HG02938 (cell line): ENCODE data around the gene HBQ1.
"Not testable (repeated sequence)": the region's sequence is repeated elsewhere in the genome, so short reads cannot be mapped to it uniquely, and the experiment has no call there.

Source experiments
- ATAC-seq: cut with Tn5 transposase; IDR thresholded peaks from one replicate; pipeline ENCODE4 v1.9.1; 2021; ENCODE audit warnings: mild to moderate bottlenecking, moderate library complexity; ENCODE audit not compliant: unreplicated experiment

HBQ1 gene

DNA sequence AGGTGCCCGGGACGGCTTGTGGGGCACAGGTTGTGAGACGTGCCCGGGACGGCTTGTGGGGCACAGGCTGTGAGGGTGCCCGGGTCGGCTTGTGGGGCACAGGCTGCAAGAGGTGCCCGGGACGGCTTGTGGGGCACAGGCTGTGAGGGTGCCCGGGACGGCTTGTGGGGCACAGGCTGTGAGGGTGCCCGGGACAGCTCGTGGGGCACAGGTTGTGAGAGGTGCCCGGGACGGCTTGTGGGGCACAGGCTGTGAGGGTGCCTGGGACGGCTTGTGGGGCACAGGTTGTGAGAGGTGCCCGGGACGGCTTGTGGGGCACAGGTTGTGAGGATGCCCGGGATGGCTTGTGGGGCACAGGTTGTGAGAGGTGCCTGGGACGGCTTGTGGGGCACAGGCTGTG, 20.0 kb upstream of the HBQ1 start:
- ATAC-seq: not testable (repeated sequence)

- ATAC-seq: no peak
These were observed 19.5 kb upstream of the HBQ1 start for GRCh38 chr16:160691-161190.

- ATAC-seq: no peak
These were observed 17.8 kb upstream of the HBQ1 start for GRCh38 chr16:162271-162991.

GRCh38 chr16:163139-163538, 17.1 kb upstream of the HBQ1 start:
- not testable (repeated sequence) for ATAC-seq

GRCh38 chr16:163696-164095, 16.6 kb upstream of the HBQ1 start:
- ATAC-seq: not testable (repeated sequence)

GRCh38 chr16:164134-164823, 16.0 kb upstream of the HBQ1 start:
- not testable (repeated sequence) for ATAC-seq

GRCh38 chr16:164827-165538, 15.3 kb upstream of the HBQ1 start:
- ATAC-seq: no peak

DNA sequence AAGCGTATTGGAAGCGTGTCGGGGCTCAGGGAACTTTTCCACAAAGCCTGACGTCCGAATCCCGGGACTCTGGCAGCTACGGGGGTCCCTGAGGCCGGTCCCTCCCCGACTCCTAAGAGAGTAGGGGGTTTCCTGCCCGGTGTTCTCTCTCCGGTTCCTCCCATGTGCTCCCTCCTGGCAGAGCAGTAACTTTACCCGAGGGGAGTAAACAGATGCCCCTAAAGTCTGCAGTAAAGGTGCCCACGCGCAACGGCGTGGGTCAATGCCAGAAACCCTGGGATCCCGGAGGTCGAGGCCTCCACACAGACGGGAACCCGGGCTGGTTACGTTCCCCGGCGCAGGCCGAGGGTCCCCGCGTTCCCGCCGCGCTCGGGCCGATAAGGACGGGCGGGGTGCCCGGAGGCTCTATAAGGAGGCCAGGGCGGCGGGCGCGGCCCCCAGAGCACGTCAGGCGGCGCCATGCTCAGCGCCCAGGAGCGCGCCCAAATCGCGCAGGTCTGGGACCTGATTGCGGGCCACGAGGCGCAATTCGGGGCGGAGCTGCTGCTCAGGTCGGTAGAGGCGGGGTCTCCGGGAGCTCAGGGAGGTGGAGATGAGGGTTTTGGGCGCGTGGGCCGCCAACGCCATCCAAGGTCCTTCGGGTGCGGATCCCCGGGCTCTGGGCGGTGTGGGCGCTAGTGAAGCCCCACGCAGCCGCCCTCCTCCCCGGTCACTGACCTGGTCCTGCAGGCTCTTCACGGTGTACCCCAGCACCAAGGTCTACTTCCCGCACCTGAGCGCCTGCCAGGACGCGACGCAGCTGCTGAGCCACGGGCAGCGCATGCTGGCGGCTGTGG, 14.5 kb upstream of the HBQ1 start, which contains the start of gene HBM:
Gene HBM (plus strand): TSS at position 440 of the 836 bp plus-strand sequence. CDS start 20 bp downstream, at position 460.
- ATAC-seq: no peak

DNA sequence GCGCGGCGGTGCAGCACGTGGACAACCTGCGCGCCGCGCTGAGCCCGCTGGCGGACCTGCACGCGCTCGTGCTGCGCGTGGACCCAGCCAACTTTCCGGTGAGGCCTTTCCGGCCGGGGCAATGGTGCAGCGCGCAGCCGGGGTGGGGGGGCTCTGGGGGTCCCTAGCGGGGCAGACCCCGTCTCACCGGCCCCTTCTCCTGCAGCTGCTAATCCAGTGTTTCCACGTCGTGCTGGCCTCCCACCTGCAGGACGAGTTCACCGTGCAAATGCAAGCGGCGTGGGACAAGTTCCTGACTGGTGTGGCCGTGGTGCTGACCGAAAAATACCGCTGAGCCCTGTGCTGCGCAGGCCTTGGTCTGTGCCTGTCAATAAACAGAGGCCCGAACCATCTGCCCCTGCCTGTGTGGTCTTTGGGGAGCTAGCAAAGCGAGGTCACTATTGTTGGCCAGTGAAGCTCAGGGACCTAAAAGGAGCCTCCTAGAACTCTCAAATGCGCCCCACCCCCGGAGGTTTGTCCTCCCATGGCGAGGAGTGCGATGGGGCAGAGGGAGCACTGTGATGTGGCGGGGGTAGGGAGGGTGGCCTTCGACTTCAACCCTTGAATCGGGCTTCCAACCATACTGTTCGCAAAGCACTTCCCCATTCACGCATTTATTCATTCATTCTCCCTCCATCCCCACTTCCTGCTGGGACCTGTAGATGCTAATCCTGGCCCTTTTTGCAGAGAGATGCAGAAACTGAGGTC, 13.7 kb upstream of the HBQ1 start:
- ATAC-seq: no peak

DNA sequence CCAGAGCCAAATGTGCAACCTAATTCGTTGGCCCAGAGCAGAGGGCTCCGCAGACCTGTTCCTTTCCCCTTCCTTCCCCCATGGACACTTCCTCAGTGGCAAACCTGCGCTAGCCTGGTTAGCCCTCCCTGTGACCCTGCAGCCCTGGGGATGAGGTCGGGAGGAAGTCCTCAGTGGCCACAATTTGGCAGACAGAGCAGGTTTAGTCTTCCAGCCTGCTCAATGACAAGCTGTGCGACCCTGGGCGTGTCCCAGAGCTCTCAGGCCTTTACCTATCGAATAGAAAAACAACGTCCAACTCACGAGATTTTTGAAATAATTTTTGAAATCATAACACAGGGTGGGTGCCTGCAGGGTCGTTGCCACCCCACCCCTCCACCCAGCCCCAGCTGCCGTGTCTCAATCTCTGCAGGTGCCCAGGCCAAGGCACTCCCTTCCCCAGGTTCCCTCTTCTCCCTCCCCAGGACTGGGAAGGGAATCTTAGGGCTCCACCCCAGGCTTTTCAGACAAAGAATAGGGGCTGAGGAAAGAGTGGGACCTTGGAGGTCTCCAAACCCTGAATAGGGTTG, 13.1 kb upstream of the HBQ1 start:
- ATAC-seq: no peak

DNA sequence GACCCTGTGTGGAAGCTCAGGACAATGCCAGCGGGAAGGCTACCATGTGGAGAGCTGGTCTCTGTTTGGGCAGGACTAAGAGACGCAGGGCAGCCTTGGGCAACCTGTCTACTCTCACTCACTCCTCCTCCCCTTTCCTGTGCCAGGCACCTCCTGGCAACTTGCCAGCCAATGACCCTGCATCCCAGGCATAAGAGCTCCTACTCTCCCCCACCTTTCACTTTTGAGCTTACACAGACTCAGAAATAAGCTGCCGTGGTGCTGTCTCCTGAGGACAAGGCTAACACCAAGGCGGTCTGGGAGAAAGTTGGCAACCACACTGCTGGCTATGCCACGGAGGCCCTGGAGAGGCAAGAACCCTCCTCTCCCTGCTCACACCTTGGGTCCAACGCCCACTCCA, 11.8 kb upstream of the HBQ1 start:
- ATAC-seq: no peak

DNA sequence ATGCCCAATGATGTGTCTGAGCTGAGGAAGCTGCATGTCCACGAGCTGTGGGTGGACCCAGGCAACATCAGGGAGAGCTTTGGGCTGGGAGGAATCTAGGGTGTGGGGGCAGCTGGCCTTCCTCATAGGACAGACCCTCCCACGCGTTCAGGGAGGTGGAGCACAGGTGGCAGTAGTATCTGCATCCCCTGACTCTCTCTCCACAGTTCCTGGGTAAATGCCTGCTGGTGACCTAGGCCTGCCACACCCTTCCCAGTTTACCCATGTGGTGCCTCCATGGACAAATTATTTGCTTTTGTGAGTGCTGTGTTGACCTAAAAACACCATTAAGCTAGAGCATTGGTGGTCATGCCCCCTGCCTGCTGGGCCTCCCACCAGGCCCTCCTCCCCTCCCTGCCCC, 11.2 kb upstream of the HBQ1 start:
- ATAC-seq: no peak

DNA sequence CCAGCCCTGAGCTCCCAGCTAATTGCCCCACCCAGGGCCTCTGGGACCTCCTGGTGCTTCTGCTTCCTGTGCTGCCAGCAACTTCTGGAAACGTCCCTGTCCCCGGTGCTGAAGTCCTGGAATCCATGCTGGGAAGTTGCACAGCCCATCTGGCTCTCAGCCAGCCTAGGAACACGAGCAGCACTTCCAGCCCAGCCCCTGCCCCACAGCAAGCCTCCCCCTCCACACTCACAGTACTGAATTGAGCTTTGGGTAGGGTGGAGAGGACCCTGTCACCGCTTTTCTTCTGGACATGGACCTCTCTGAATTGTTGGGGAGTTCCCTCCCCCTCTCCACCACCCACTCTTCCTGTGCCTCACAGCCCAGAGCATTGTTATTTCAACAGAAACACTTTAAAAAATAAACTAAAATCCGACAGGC, 10.2 kb upstream of the HBQ1 start:
- not testable (repeated sequence) for ATAC-seq

DNA sequence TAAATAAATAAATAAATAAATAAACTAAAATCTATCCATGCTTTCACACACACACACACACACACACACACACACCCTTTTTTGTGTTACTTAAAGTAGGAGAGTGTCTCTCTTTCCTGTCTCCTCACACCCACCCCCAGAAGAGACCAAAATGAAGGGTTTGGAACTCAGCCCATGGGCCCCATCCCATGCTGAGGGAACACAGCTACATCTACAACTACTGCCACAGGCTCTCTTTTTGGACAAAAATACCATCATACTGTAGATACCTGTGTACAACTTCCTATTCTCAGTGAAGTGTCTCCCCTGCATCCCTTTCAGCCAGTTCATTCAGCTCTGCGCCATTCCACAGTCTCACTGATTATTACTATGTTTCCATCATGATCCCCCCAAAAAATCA, 9.5 kb upstream of the HBQ1 start:
- no peak for ATAC-seq

DNA sequence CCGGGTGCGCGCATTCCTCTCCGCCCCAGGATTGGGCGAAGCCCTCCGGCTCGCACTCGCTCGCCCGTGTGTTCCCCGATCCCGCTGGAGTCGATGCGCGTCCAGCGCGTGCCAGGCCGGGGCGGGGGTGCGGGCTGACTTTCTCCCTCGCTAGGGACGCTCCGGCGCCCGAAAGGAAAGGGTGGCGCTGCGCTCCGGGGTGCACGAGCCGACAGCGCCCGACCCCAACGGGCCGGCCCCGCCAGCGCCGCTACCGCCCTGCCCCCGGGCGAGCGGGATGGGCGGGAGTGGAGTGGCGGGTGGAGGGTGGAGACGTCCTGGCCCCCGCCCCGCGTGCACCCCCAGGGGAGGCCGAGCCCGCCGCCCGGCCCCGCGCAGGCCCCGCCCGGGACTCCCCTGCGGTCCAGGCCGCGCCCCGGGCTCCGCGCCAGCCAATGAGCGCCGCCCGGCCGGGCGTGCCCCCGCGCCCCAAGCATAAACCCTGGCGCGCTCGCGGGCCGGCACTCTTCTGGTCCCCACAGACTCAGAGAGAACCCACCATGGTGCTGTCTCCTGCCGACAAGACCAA, 7.8 kb upstream of the HBQ1 start, which contains the start of gene HBA2:
Gene HBA2 (plus strand): TSS at position 503 of the 568 bp plus-strand sequence. CDS start 37 bp downstream, at position 540.
- ATAC-seq: not testable (repeated sequence)

- not testable (repeated sequence) for ATAC-seq
These were observed 6.9 kb upstream of the HBQ1 start for GRCh38 chr16:173211-173854.

DNA sequence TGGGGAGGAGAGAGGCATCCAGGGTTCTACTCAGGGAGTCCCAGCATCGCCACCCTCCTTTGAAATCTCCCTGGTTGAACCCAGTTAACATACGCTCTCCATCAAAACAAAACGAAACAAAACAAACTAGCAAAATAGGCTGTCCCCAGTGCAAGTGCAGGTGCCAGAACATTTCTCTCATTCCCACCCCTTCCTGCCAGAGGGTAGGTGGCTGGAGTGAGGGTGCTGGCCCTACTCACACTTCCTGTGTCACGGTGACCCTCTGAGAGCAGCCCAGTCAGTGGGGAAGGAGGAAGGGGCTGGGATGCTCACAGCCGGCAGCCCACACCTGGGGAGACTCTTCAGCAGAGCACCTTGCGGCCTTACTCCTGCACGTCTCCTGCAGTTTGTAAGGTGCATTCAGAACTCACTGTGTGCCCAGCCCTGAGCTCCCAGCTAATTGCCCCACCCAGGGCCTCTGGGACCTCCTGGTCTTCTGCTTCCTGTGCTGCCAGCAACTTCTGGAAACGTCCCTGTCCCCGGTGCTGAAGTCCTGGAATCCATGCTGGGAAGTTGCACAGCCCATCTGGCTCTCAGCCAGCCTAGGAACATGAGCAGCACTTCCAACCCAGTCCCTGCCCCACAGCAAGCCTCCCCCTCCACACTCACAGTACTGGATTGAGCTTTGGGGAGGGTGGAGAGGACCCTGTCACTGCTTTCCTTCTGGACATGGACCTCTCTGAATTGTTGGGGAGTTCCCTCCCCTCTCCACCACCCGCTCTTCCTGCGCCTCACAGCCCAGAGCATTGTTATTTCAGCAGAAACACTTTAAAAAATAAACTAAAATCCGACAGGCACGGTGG, 6.1 kb upstream of the HBQ1 start:
- ATAC-seq: not testable (repeated sequence)
